GM08714 (cell line): ENCODE results near the gene KDM2B.
A peak's percentile ranks its signal among the peaks of the same experiment; 100 is the strongest.

Source experiments
- H3K4me3 ChIP-seq: fragments of 200-500 bp; sonication (Bioruptor generic); 2 replicates; pipeline ENCODE4 v1.5.1; 2014; ENCODE audit warnings: mild to moderate bottlenecking, low read length, inconsistent platforms
- ZNF274 ChIP-seq: IDR thresholded peaks from 2 replicates; pipeline ENCODE4 v1.6.1; 2012; ENCODE audit warnings: mild to moderate bottlenecking, low read depth, low read length

The KDM2B gene

DNA sequence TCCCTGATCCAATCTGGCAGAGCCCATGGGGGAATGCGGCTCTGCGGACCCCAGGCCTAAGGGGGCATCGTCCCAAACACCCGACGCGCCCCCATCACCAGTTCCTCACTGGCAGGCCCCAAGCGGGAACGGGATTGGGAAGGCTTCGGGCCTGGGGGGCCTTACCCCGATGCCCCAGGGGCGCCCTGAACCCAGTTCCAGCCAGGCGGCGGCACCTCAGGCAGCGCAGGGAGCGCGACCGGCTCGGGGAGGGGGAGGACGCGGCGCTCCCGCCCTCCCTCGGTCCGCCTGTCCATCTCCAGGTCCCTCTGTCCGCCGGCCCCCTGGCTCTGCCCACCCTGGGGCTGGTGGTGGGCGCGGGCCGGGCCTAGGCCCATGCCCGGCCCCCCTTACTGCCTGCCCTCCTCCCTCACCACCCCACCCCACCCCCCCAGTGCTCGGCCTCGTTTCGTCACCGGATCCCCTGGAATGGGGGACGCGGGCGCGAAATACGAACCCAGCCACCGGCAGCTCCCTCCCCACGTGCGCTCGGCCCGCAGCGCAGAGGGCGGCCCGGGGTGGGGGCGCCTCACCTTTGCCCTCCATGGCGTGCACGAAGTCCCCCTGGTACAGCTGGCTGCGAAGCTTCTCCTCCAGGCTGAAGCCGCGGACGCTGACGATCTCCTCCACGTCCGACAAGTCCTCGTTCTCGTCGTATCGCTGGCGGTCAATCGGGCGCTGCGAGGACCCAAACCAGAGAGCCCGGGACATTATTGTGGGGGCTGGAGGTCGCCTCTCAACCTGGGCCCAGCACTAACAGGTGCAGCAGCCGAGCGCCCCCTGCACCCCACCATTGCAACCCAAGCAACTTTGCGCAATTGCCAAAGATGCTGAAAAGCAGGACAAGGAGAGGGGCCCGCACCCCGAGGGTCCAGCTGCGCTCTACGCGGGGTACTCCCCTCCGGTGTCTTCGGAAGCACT lies 2.3 kb downstream of the KDM2B start:
- peak overlapping the region; percentile 76; the same call in 1 of the 2 replicates for H3K4me3 ChIP-seq
- no peak for TF ChIP-seq ZNF274

DNA sequence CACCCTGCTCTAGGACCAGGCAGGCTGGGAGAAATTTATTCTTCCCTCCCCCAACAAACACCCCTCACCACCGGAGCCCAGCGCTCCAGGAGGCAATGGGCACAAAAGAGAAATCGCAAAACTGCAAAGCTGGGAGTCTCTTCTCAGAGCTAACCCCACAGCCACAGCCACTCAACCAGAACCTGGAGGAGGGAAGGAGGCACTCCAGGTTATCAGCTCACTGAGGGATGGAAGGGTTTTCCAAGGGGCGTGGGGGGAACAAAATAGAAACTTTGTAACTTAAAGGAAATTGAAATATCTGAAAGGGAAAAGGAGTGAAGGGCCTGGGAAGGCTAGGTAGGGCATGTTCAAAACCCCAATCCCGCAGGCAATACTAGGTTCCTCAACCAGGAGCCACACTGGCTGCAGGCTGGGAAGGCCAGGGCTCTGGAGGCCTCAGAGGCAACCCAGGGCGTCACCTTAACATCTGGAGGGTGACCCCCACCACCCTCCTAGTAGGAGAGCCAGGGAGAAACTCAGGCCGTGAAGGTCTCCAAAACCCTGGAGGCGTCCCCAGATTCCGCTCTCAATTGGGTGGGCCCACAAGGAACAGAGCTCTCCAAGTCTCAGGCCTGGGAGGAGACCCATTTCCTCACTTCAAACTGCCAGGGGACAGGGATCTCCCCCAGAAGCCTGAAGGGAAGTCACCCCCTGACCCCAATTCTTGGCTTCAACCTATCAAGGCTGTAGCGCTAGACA lies 3.2 kb downstream of the KDM2B start:
- H3K4me3 ChIP-seq, result no peak overlapping the region
- no peak for TF ChIP-seq ZNF274

DNA sequence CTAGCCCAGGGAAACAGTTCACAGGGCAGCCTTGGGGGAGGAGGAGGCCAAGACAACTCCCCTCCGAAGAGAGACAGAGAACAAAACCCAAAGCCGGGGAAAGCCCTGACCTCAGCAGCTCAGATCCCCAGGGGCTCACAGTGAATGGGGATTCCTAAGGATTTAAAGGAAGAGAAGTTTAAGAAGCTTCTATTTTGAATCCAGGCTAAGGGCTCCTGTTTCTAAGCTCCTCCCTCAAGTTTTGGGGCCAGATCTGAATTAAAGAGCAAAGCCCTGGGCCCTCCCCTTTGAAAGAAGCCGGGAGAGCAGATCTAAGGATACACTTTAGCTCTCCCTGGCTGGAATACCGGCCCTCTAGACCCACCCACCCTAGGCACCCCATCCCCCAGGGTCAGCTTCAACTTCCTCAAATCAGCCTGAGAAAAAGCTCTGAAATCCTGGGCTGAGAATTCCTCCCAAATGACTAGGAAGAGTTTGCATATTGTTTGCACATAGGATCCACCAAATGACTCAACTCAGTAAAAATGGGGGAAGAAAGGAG lies 3.9 kb downstream of the KDM2B start:
- H3K4me3 ChIP-seq, result no peak overlapping the region
- no peak for TF ChIP-seq ZNF274

DNA sequence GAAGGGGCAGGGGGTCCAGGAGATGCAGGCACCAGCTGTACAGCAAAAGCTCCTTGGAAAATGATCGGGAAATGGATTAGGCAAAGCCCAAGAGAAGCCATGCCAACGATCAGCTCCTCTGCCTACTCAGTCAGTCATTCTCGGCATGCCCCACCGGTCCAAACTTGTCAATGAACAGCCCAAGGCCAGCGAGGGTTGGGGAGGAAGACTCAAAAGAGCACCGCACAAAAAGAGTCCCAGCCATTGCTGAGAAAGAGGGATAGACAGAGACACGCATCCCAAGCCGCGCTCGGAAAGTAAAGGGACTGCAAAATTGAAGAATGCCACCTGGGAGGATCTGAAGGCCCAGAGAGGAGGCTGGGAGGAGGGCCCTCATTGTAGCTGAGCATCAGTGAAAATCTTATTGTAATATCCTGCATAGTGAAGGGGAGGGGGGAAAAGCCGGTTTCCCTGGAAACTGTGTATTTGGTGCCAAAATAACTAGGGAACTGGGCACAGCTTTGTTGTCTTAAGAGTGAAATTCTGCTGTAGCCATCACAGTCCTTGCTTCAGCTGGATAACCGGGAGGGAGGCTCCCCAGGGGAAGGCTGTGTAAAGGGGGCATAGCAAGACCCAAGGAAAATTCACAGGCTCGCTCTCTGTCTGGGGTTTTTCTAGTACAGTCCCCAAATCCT lies 4.7 kb downstream of the KDM2B start:
- H3K4me3 ChIP-seq, result no peak overlapping the region
- TF ChIP-seq ZNF274, result no peak

DNA sequence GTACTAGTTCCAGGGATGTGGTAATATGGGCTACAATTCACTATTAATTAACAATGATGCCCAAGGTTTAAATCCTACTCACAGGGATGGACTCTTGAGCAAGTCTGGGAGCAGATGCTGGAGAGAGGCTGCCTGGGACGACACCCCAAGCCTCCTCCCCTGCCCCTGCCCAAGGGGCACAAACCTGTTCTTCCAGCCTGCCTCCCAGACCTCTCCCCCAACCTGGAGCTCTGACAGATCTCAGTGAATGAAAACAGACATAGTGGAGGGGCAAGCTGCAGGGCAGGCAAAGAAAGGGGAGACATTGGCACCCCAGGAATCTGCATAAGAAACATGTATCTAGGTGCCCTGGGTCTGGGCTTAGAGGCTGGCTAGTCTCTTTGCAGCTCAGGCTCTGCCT lies 5.8 kb downstream of the KDM2B start:
- H3K4me3 ChIP-seq, result no peak overlapping the region
- no peak for TF ChIP-seq ZNF274

DNA sequence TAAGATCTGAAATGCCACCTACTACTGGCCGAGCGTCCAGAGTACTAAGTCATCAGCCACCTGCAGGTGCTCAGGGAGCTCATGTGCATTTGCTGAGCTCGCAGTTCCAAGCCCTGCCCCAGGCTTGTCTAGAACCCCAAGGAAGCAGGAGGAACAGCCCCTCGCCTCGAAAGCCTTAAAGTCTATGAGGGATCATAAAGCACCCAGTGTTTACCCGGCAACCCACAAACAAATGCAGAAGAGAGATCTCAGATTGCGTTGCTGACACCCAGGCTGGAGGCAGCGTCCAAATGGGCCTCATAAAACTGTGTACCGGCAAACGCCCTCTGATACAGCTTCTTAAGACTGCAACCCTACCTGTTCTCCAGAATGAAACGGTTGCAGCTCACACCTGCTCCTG lies 6.8 kb downstream of the KDM2B start:
- no peak overlapping the region for H3K4me3 ChIP-seq
- TF ChIP-seq ZNF274, result no peak

DNA sequence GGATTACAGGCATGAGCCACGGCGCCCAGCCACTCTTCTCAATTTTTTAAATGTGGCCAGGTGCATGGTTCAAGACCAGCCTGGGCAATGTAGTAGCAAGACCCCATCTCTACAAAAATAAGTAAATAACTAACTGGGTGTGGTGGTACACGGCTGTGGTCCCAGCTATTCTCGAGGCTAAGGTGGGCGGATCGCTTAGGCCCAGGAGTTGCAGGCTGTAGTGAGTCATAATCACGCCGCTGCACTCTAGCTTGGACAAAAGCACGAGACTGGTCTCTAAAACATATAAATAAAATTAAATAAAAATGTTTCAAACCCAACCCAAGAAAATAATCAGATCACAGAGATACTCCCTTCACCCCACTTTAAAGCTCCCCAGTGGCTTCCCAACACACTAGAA lies 8.9 kb downstream of the KDM2B start:
- no peak overlapping the region for H3K4me3 ChIP-seq
- no peak for TF ChIP-seq ZNF274

DNA sequence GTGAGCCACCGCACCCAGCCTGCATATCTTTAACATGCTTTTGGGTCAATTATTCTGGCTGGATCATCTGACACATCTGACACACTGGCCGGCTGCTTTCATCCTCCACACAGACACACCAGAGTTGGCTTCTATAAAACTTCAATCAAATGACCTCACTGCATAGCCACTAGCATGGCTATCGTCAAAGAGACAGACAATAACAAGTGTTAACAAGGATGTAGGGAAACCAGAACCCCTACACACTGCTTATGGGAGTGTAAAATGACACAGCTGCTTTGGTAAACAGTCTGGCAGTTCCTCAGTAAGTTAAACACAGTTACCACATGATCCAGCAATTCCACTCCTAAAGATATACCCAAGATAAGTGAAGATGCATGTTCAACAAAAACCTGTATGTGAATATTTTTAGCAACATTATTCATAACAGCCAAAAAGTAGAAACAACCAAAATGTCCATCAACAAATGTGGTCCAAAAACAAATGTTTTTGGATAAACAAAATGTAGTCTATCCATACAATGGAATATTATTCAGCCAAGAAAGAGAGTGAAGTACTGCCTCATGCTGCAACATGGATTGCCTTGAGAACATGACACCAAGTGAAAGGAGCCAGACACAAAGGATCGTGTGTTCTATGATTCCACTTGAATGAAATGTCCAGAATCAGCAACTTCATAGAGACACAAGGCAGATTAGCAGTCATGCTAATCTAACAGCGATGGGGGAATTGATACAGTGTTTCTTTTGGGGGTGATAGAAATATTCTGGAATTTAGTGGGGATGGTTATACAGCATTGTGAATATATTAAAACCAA lies 10.1 kb downstream of the KDM2B start:
- no peak overlapping the region for H3K4me3 ChIP-seq
- no peak for TF ChIP-seq ZNF274

DNA sequence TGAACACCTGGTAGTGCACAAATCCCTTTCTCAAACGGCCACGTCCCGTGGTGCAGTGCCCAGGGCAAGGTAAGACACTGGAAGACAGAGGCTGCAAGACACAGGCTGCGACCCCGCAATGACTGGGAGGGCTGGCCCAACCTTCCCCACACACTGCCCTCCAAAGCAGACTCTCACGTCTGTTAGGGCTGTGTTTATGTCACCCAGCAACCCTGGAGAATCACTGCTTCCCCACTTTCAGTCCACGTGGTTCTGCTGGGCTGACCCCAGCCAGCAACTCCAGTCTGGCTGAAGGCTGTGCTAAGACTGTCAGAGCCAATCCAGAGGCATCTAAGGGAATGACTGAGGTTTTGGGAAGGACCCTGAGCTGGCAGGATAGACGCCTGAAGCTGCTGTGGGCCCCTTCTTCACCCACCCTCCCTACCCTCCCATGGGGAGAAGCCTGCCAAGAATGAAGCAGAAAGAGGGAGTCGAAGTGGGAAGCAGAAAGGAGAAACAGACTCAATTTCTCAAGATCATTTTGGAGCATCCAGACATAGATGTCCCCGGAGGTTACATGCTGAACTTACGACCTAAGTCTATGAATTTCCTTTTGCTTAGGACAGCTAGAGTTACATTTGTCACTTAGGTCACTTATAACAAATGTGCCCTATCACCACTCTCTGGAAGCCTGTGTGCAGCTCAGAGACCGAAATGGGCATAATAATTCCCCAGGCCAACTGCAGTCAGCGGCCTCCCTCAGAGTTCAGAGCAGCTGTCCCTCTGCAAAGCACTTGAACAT lies 11.7 kb downstream of the KDM2B start:
- no peak for TF ChIP-seq ZNF274
- no peak overlapping the region for H3K4me3 ChIP-seq

DNA sequence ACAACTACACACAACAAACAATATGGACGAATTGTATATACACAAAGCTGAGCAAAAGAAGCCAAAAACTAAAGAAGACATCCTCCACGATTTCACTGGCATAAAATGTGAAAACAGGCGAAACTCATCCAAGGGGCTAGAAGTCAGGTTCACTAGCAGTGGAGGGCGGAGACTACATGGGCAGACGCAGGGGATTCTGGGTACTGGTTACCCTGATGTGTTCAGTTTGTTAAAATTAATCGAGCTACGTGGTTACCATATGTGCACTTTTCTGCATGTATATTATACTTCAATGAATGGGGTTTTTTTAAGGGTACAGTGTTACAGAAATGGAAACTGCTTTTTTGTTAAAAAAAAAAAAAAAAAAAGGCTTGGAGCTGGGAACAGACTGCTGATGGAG lies 12.3 kb downstream of the KDM2B start:
- TF ChIP-seq ZNF274, result no peak
- no peak overlapping the region for H3K4me3 ChIP-seq

DNA sequence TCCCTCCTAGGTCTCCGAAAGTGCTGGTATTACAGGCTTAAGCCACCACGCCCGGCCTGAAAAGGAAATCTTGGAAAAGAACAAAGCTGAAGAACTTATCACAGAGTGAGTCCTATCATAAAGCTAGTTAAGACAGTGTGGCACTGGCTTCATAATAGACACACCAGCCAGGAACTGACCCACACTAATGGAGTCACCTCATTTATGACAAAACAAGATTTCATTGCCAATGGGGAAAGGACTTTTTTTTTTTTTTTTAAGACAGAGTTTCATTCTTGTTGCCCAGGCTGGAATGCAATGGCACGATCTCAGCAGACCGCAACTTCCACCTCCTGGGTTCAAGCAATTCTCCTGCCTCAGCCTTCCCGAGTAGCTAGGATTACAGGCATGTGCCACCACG lies 15.7 kb downstream of the KDM2B start:
- no peak overlapping the region for H3K4me3 ChIP-seq
- no peak for TF ChIP-seq ZNF274

DNA sequence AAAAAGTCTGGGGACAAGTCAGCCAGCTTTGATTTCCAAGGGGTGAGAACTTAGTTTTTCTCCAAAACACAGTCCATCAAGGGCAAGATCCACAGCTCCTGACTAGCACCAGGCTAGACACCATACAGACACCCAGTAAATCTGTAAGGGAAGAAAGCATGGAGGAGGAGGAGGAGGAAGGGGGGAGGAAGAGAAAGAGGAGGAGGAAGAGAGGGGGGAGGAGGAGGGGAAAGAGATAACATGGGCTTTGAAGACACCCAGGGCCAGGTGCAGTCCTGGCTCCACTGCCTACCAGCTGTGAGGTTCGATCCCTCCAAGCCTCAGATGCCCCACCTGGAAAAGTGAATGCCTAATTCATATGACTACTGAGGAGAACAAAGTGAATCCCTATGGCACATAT lies 18.3 kb downstream of the KDM2B start:
- H3K4me3 ChIP-seq, result no peak overlapping the region
- TF ChIP-seq ZNF274, result no peak

DNA sequence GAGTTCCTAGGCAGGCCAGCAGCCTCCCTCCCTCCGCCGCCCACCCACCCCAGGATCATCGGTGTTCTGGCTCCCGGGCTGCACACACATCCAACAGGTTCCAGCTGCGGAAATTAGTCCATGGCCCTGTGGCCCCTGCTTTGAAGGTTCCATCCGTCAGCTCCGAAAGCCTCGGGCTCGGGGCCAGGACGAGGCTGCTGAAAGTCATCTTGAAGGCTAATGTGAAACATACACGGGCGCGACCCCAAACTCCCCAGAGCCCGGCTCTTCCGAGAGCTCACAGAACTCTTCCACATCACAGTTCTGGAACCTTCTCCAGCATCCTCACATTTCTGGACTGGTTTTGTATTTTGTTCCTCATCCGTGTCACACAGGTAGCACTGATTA lies 19.8 kb downstream of the KDM2B start:
- H3K4me3 ChIP-seq, result no peak overlapping the region
- TF ChIP-seq ZNF274, result no peak
